Trophoblast cell (in vitro differentiated cells and primary cell): Measurements from ENCODE around the gene KDM5D. TPM values are rescaled to one million over a fixed set of nuclear protein-coding genes. Genes with fewer than 3 reads are reported as not detected.

Source experiments
- DNase-seq, 2 donors: peaks; one replicate each; pipeline ENCODE4 v3.0.0-alpha.2; 2016
- H2AFZ ChIP-seq: 2 replicates; pipeline ENCODE4 v1.6.1; 2013; ENCODE audit warnings: low read length, moderate library complexity, mild to moderate bottlenecking; ENCODE audit not compliant: insufficient read depth, poor library complexity
- H2AK5ac ChIP-seq: 2 replicates; pipeline ENCODE4 v1.6.1; 2013; ENCODE audit warnings: mild to moderate bottlenecking, low read length
- H2BK120ac ChIP-seq: 2 replicates; pipeline ENCODE4 v1.6.1; 2013; ENCODE audit warnings: low read length, mild to moderate bottlenecking, moderate library complexity; ENCODE audit not compliant: insufficient read depth, poor library complexity
- H2BK12ac ChIP-seq: 2 replicates; pipeline ENCODE4 v1.6.1; 2013; ENCODE audit warnings: mild to moderate bottlenecking, low read length, moderate library complexity
- H2BK5ac ChIP-seq: 2 replicates; pipeline ENCODE4 v1.6.1; 2013; ENCODE audit warnings: low read length, low read depth, moderate library complexity, mild to moderate bottlenecking; ENCODE audit not compliant: poor library complexity
- H3K14ac ChIP-seq: 2 replicates; pipeline ENCODE4 v1.6.1; 2013; ENCODE audit warnings: mild to moderate bottlenecking, low read length
- H3K18ac ChIP-seq: 2 replicates; pipeline ENCODE4 v1.6.1; 2013; ENCODE audit warnings: mild to moderate bottlenecking, low read length
- H3K23ac ChIP-seq: 2 replicates; pipeline ENCODE4 v1.6.1; 2013; ENCODE audit warnings: low read length
- H3K27ac ChIP-seq: 2 replicates; pipeline ENCODE4 v1.5.1; 2013; ENCODE audit warnings: low read depth, mild to moderate bottlenecking, inconsistent platforms, low read length, moderate library complexity
- H3K27me3 ChIP-seq: 2 replicates; pipeline ENCODE4 v1.6.1; 2013; ENCODE audit warnings: inconsistent platforms, mild to moderate bottlenecking, low read length, moderate library complexity; ENCODE audit not compliant: insufficient read depth
- H3K36me3 ChIP-seq, 2 experiments: 1 replicate in 1 of 2; 2 replicates in 1 of 2; pipeline ENCODE4 v1.6.1; 2013; ENCODE audit warnings: low read length in 2 of 2, mild to moderate bottlenecking in 2 of 2, moderate library complexity in 1 of 2; ENCODE audit not compliant: insufficient read depth in 2 of 2, control insufficient read depth in 1 of 2
- H3K4ac ChIP-seq: 2 replicates; pipeline ENCODE4 v1.6.1; 2013; ENCODE audit warnings: low read depth, mild to moderate bottlenecking, low read length, moderate library complexity
- H3K4me1 ChIP-seq, 2 experiments: 1 replicate in 1 of 2; 2 replicates in 1 of 2; pipeline ENCODE4 v1.6.1; 2013; ENCODE audit warnings: low read length in 2 of 2, mild to moderate bottlenecking in 2 of 2, moderate library complexity in 1 of 2; ENCODE audit not compliant: insufficient read depth in 2 of 2, control insufficient read depth in 1 of 2
- H3K4me2 ChIP-seq: 2 replicates; pipeline ENCODE4 v1.6.1; 2013; ENCODE audit warnings: inconsistent platforms, mild to moderate bottlenecking, low read length, moderate library complexity
- H3K4me3 ChIP-seq: 2 replicates; pipeline ENCODE4 v1.5.1; 2013; ENCODE audit warnings: mild to moderate bottlenecking, low read depth, low read length, inconsistent platforms
- H3K79me1 ChIP-seq: one replicate; pipeline ENCODE4 v1.6.1; 2013; ENCODE audit warnings: low read length
- H3K79me2 ChIP-seq: 2 replicates; pipeline ENCODE4 v1.6.1; 2013; ENCODE audit warnings: low read length, mild to moderate bottlenecking; ENCODE audit not compliant: control insufficient read depth, insufficient read depth, poor library complexity
- H3K9ac ChIP-seq: 2 replicates; pipeline ENCODE4 v1.6.1; 2013; ENCODE audit warnings: mild to moderate bottlenecking, low read length
- H3K9me3 ChIP-seq: 2 replicates; pipeline ENCODE4 v1.6.1; 2013; ENCODE audit warnings: low read depth, mild to moderate bottlenecking, control low read depth, inconsistent platforms, low read length; ENCODE audit not compliant: insufficient read depth
- H4K12ac ChIP-seq: 2 replicates; pipeline ENCODE4 v1.6.1; 2013; ENCODE audit warnings: low read depth, mild to moderate bottlenecking, low read length, moderate library complexity
- H4K8ac ChIP-seq: 2 replicates; pipeline ENCODE4 v1.6.1; 2013; ENCODE audit warnings: low read depth, mild to moderate bottlenecking, low read length, moderate library complexity
- H4K91ac ChIP-seq: one replicate; pipeline ENCODE4 v1.6.1; 2013; ENCODE audit warnings: low read depth, mild to moderate bottlenecking, low read length, moderate library complexity
- WGBS: extraction: QIAGEN DNeasy Blood & Tissue Kit; methylation state at CpG from one replicate; pipeline ENCODE4 v1.1.7; 2013; ENCODE audit warnings: missing lambda C conversion rate; ENCODE audit not compliant: insufficient read length, insufficient coverage; ENCODE audit errors: extremely low coverage; 5-methylcytosine and 5-hydroxymethylcytosine counted together
- polyA plus RNA-seq: library from polyadenylated mRNA; stranded (reverse); fragments of 200-250 nt; gene quantifications from 2 replicates; pipeline ENCODE4 v1.2.3, GENCODE V29; 2013

KDM5D gene
- 12.9 and 13.1 TPM in 2 replicates for polyA plus RNA-seq

GRCh38 chrY:19744381-19745378 is at the start of gene KDM5D:
TSS of gene KDM5D (minus strand) at chrY:19744726. CDS start at chrY:19744534, 192 bp downstream.
- Histone ChIP-seq H3K79me1 (no peaks in the 10 kb centered on the region), H3K9me3 (no peaks in the 10 kb centered on the region), H3K27me3 (no peaks in the 10 kb centered on the region), H3K4ac (peak within 1 kb of the TSS; percentile 55), H3K79me2 (peaks cover 2% of the 10 kb centered on the region), H3K4me1 (no peaks in the 10 kb centered on the region), H4K12ac (no peak within 1 kb of the TSS), H2AK5ac (no peak within 1 kb of the TSS), H4K8ac (peak within 1 kb of the TSS; percentile 73), H2BK5ac (peak within 1 kb of the TSS; percentile 35), H2AFZ (no peak within 1 kb of the TSS), H3K4me2 (peak within 1 kb of the TSS; percentile 64), H2BK12ac (no peak within 1 kb of the TSS), H3K23ac (no peak within 1 kb of the TSS), H3K18ac (no peak within 1 kb of the TSS), H2BK120ac (peak within 1 kb of the TSS; percentile 51), H4K91ac (peak within 1 kb of the TSS; percentile 47), H3K4me3 (peak within 1 kb of the TSS; percentile 69), H3K36me3 (peaks cover 2 to 7% of the 10 kb centered on the region in 2 experiments), H3K9ac (peak within 1 kb of the TSS; percentile 88), H3K14ac (peak within 1 kb of the TSS; percentile 44), H3K27ac (peak within 1 kb of the TSS; percentile 57)
- WGBS = no CpG with 5 or more reads among the region's 52 CpGs
- peak in 1 of 2 donors; percentile 63 for DNase-seq

GRCh38 chrY:19768375-19768774 is 23.8 kb upstream of the KDM5D start:
- H3K4me1 ChIP-seq = no peaks in the 10 kb centered on the region
- H3K9ac ChIP-seq = no peak overlapping the region
- no peak overlapping the region for H2AFZ ChIP-seq
- H3K4me3 ChIP-seq = no peak overlapping the region
- peaks cover 5% of the 10 kb centered on the region for H3K9me3 ChIP-seq
- H3K79me1 ChIP-seq = no peaks in the 10 kb centered on the region
- H3K14ac ChIP-seq = no peak overlapping the region
- no peak overlapping the region for H2AK5ac ChIP-seq
- no peak overlapping the region for H4K91ac ChIP-seq
- H3K4me2 ChIP-seq = no peak overlapping the region
- no peak overlapping the region for H3K23ac ChIP-seq
- H2BK120ac ChIP-seq = no peak overlapping the region
- no peaks in the 10 kb centered on the region for H3K27me3 ChIP-seq
- no peak overlapping the region for H4K12ac ChIP-seq
- H2BK12ac ChIP-seq = no peak overlapping the region
- WGBS = no CpG with 5 or more reads among the region's 3 CpGs
- DNase-seq = no peak
- H3K79me2 ChIP-seq = no peaks in the 10 kb centered on the region
- no peak overlapping the region for H4K8ac ChIP-seq
- no peak overlapping the region for H2BK5ac ChIP-seq
- H3K36me3 ChIP-seq = no peaks in the 10 kb centered on the region
- H3K18ac ChIP-seq = no peak overlapping the region
- no peak overlapping the region for H3K4ac ChIP-seq
- H3K27ac ChIP-seq = no peak overlapping the region

GRCh38 chrY:19743331-19743730 is 1.2 kb downstream of the KDM5D start:
- no peak overlapping the region for H4K91ac ChIP-seq
- H3K9ac ChIP-seq = no peak overlapping the region
- DNase-seq = no peak
- H2BK12ac ChIP-seq = no peak overlapping the region
- no peak overlapping the region for H4K12ac ChIP-seq
- no peak overlapping the region for H3K4me2 ChIP-seq
- H4K8ac ChIP-seq = no peak overlapping the region
- no peak overlapping the region for H3K27ac ChIP-seq
- no peak overlapping the region for H2AK5ac ChIP-seq
- H2BK120ac ChIP-seq = no peak overlapping the region
- H2BK5ac ChIP-seq = no peak overlapping the region
- H3K23ac ChIP-seq = no peak overlapping the region
- no peak overlapping the region for H3K18ac ChIP-seq
- H3K79me1 ChIP-seq = no peaks in the 10 kb centered on the region
- H3K4ac ChIP-seq = no peak overlapping the region
- no peak overlapping the region for H3K4me3 ChIP-seq
- peaks cover 2 to 7% of the 10 kb centered on the region in 2 experiments for H3K36me3 ChIP-seq
- H2AFZ ChIP-seq = no peak overlapping the region
- H3K14ac ChIP-seq = no peak overlapping the region
- no peaks in the 10 kb centered on the region for H3K4me1 ChIP-seq
- no peaks in the 10 kb centered on the region for H3K9me3 ChIP-seq
- no CpG with 5 or more reads among the region's 8 CpGs for WGBS
- H3K27me3 ChIP-seq = no peaks in the 10 kb centered on the region
- H3K79me2 ChIP-seq = peaks cover 2% of the 10 kb centered on the region

GRCh38 chrY:19742153-19742552 is 2.4 kb downstream of the KDM5D start:
- Histone ChIP-seq H3K79me1 (no peaks in the 10 kb centered on the region), H4K8ac (no peak overlapping the region), H4K91ac (no peak overlapping the region), H3K27me3 (no peaks in the 10 kb centered on the region), H3K27ac (no peak overlapping the region), H3K36me3 (peaks cover 2 to 7% of the 10 kb centered on the region in 2 experiments), H3K18ac (no peak overlapping the region), H3K4me3 (no peak overlapping the region), H3K4me2 (no peak overlapping the region), H3K14ac (no peak overlapping the region), H3K23ac (no peak overlapping the region), H3K9ac (no peak overlapping the region), H2BK5ac (no peak overlapping the region), H3K9me3 (no peaks in the 10 kb centered on the region), H4K12ac (no peak overlapping the region), H3K79me2 (peaks cover 2% of the 10 kb centered on the region), H2BK120ac (no peak overlapping the region), H2BK12ac (no peak overlapping the region), H3K4me1 (no peaks in the 10 kb centered on the region), H2AK5ac (no peak overlapping the region), H3K4ac (no peak overlapping the region), H2AFZ (no peak overlapping the region)
- no peak for DNase-seq
